HG02870 (cell line): ENCODE measurements around the gene MPPED1.

ENCODE experiments used
- ATAC-seq: cut with Tn5 transposase; IDR thresholded peaks from one replicate; pipeline ENCODE4 v1.9.1; 2021; ENCODE audit warnings: mild to moderate bottlenecking, moderate library complexity; ENCODE audit not compliant: unreplicated experiment

The MPPED1 gene

DNA sequence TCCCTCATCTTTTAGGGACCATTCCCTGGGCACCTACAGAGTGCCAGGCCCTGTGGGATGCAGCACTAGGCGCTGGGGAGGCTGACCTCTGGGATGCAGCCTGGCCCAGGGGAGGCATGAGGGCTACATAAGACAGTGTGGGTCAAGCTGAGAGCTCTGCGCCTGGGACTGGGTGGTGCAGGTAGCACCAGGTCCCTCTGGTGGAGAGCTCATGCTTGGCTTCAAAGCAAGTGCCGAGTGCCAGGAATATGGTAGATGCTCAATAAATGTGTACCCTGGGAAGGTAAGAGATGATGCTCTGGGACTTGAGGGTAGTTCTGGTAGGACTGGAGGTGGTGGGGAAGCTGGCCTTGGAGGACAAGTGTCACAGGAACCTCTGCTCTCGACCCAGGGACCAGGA, 2.0 kb upstream of the MPPED1 start:
- ATAC-seq = no peak

DNA sequence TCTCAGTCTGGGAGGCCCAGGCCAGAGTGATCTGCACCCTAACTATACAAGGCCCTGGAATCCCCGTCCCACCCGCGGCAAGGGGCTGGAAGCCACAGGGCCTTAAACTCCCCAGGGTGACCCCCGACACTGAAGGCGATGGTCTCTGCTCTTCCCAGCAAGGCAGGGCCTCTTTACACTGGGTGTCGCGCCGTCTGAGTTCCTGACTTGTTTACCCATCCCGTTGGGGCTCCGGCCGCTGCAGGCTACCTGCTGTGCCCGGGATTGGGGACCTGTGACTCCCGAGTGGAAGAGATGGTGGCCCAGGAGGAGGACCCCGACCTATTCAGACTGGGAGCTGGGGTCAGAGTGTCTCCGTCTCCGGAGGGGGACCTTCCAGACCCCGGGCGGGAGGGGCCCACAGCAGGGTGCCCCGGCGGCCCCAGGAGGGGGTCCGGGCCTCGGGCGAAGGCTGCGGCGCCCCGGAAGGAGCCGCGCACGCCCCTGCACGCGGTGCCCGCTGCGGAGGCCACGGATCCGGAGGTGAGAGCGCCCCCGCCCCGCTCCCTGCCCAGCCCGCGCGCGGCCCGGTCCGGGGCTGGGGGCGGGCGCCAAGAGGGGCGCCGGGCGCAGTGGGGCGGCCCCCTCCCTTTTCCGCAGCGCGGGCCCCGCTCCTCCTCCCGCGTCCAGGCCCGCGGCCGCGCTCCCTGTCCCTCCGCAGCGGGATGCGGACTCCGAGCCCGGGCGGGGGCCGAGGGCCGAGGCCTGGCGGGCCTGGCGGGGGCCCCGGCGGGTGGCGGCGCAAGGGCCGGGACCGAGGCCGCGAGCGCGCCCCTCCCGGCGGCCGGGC, 560 bp upstream of the MPPED1 start:
- no peak for ATAC-seq

DNA sequence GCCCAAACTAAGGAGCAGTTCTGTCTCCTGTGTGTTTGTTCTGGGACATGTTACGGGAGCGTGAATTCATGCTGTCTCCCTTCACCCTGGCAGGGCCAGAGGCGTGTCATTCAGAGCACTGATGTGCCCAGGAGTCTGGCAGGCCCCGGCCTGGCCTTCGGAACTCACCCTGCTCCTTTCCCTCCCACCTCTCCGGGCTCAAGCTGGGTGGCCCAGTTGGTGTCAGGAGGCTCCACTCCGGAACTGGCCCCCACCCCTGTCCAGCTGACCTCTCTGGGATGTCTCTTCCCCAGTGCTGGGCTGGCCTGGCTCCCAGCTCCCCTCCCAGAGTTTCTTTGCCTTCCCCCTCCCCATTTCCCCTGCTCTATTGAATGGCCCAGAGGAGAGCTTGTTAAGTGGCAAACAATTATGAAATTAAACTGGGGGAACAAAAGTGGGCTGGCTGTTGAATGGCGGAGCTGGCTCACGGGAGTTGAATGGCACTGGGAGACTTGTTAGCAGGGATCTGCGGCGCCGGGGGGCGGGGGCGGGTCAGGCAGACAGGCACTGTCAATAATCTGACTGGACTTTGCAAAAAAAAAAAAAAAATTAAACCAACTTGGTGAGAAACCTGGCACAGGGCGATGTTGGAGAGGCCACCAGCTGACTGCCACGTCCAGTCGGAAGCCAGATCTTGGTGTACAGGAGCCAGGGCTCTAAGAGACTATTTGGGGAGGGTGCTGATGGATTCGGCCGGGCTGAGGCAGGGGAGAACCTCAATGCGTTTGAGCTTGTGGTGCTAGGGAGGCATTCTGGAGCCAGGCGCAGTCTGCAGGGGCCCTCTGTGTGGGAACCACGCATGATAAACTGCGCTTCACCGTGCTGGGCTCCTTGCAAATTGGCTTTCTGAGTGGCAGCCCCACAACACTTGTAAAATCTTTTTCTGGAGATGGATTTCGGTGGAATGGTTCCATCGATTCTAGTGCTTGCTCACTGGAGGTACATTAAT, 1.3 kb downstream of the MPPED1 start:
- ATAC-seq = no peak

DNA sequence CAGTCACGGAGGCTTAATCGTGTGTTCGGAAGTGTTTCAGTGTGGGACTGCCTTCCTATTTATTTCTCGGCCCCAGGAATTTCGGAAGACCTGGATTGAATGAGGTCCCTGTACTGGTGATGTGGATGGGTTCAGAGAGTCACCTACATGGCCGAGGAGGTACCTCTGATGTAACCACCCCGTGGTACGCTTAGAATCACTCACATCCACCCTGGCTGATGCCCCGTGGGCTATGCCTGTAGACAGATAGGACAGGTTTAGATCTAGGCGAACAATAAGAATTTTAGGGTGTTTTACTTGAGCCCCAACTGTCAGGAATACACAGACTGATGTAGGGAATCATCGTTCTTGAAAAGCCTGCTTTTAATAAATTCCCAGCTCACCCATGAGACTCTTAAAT, 2.0 kb downstream of the MPPED1 start:
- ATAC-seq = no peak

DNA sequence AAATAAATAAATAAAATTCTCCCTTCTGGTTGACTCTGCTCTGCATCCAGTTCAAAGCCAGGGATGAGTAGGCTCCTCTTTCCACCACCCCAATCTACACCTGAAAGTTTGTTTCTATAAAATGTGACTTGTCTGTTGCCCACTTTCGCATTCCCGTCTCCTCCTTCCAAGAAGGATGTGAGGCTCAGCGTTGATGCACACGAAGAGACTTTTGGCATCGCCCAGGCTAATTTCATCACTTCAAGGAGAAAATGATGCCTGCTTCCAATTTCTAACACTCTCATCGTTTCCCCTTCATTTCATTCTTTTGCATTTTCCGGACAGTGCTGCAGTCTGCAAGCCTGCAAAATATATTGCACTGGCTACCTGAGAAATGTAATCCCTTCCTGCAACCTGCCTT, 3.9 kb downstream of the MPPED1 start:
- ATAC-seq = no peak

DNA sequence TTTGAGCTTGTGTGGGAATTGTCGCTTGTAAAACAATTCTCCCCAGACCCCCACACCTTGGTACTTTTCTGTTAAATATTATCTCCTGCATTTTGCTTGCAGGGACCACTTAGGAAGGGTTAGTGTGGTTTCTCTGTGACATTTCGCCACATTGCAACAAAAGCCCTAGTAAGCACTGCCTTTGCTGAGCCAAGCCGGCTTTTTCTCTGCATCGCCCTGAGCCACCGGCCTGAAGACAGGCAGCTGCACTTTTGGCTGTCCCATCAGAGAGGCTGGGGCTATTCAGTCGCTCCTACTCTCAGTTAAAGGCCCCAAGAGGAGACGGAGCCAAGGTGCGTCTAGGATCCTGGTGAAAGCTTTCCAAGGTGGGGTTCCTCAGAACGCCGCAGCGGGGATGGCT, 5.7 kb downstream of the MPPED1 start:
- no peak for ATAC-seq

DNA sequence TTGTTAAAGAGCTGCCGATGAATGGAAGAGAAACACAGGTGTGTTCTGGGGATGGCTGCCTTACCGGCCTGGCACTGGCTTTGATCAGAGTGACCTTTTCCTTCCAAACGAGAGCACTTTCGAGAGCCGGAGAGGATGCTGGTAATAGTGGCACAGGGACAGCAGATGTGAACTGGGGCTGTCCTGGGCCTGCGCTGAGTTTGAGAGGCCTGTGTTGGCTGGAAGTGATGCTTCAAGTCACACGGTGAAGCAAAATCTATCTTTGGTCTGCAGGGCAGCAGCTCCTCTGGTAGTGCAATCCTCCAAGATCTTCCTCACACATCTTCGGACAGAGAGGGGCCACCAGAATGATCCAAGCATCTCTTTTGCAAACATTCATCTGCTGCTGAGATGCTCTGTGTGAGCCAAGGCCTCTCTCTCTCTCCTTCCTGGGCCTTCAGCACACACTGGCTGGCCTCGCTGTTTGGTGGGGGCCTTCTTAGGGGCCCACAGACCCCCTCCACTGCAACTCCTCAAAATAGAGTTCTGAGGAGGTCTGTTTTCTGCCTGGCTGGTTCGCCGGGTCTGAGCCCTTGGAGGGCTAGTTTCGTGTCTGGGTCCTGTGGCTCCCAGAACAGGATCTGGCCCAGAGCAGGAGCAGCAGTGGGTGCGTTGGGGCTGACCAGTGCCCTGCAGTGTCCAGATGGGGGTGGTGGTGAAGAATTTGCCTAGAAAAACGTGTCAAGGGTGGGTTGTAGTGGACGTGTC, 6.4 kb downstream of the MPPED1 start:
- no peak for ATAC-seq

DNA sequence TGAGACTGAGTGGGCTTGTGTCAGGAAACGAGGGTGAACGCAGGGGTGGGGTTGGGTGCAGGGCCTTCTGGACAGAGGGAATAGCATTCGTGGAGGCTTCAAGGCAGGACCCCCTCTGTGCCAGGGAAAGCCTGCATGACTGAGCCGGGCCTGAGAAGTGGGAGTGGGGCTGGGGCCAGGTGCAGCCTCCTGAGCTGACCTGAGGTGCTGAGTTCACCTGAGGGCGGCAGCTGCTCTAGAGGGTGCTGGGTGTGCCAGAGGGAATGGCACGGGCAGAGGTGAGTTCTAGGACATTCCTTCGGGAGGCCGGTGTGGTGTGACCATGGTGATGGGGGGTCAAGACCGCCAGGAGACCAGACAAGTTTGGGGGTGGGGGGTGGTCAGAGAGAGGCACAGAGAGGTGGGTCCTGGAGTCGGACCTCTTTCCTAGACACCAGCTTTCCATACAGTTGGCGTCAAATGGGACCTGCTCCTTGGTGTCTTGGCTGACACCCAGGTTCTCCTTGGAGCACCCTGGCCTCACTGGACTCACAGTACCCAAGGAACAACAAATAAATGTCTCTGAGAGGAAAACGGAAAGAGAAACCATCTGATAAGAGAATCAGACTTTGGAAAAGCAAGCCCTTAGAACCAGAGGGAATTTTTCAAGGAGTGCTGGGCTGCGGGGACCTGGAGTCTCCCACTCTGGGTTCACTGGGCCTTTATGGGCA, 7.7 kb downstream of the MPPED1 start:
- no peak for ATAC-seq

DNA sequence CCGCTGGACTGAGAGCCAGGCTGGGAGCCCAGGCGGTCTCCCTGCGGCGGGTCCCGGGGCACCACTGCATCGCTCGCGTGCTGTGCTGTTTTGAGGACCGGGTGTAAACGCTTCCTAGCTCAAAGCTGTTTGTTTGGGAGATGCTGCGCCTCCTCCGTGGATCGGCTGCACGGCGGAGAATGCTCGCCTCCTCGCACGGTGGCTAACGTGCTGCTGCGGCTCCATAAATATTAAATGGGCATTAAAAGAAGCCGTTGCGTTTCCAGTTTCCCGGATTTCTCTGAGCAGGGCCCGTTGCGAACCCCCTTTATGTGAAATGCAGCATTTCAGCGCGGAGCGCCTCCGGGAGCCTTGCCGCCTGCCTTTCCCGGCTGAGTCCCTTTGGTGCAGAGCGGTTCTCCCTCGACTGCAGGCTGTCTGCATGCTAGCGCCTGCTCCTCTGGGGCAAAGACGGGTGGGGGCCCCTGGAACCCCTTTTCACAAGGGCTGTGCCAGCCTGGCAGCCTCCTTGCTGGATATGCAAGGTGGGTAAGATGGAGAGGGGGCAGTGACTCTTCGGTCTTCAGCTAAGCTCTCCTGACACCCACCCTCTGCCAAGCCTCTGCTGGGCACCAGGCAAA, 9.3 kb downstream of the MPPED1 start:
- no peak for ATAC-seq

DNA sequence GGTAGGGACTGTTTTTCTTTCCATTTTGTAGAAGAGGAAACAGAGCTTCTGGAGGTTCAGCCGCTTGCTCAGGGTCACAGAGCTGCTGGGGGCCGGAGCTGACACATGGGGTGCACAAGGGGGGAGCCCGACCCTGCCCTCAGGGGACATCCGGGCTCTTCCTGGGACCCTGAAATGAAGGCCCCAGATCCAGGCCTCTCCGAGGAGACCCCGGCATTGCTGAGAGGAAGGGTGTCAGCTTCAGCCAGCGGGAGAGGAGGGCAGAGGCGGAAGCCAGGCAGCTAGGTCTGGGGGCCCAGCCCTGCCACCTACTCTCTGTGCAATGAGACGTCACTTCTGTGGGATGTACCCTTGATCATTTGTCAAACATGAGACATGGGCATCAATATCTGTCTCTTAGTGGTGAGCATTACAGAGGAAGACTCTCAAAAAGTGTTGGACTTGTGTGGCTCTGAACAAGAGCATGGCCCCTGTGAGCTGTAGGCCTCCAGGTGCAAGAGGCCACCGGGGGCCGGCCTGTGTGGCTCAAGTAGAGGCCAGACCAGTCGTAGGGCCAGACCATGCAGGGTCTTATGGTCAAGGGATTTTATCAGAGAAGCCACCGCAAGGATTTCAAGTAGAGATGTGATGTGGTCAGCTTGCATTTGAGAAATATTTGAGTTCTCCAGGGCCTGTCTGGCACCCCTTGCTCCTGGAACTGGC, 10.3 kb downstream of the MPPED1 start:
- ATAC-seq = no peak

DNA sequence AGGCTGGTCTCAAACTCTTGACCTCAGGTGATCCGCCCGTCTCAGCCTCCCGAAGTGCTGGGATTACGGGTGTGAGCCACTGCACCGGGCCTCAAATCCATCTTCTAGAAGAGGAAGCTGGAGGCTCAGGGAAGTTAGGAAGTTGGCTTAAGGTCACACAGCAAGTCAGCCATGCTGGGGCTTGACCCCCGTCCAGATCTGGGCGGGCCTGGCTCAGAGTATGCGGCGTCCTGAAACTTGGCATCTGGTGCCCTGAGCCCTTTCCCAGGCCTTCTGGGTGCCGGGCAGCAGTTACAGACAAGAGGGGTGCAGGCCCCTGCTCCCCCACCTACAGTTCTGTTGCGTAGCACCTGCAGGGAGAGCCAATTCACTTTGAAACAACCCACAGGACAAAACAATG, 11.2 kb downstream of the MPPED1 start:
- no peak for ATAC-seq

DNA sequence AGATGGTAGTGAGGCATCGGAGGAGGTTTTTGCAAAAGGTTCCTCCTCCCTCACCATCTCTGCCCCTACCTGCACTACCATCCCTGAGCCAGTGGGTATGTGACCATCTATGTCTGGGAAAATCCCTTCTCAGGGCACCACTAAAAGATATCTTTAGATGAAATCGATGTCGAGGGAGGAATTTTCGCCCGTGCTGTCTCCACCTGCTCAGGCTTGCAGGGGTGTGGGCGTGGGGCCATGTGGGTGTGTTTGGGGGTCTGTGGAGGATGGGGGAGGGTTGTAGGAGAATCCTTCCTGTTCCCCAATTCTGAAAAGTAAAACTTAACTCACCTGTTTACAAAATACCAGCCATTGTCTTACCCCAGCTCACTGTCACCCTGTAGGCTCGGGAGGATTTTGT, 12.4 kb downstream of the MPPED1 start:
- no peak for ATAC-seq

DNA sequence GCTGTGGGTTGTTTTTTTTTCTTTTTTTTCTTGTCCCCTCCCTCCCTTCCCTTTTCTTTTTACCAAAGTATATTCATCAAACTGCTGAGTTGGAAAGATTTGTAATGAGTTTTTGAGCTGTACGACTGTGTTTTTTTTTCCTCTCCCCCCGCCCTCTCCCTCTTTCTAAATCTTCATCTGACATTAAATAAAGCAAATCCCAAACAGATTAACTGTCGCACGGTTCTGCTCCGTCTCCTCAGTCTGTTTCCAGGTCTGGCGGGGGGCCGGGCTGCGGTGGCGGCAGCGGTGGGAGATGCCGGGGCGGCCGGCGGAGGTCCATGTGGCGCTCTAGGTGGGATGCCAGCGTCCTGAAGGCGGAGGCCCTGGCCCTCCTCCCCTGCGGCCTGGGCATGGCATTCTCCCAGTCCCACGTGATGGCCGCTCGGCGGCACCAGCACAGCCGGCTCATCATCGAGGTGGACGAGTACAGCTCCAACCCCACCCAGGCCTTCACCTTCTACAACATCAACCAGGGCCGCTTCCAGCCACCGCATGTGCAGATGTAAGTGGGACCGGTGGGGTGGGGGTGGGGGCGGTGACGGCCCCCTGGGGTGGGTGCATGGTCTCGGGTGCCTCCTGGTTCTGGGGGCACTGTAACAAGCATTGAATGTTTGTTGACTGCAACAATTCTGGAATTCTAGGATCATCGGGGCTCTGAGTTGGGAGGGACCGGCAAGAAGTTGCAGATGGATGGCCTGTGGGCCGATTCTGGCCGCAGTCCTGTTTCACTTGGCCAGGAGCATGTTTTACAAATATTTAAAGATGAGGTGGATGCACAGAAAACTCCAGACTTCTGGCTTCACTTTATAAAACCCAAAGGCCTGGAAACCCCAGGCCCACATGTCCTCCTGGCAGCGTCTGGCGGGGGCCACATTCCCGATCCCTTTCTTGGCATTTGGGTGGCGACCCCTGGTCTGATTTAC, 13.1 kb downstream of the MPPED1 start:
- no peak for ATAC-seq

DNA sequence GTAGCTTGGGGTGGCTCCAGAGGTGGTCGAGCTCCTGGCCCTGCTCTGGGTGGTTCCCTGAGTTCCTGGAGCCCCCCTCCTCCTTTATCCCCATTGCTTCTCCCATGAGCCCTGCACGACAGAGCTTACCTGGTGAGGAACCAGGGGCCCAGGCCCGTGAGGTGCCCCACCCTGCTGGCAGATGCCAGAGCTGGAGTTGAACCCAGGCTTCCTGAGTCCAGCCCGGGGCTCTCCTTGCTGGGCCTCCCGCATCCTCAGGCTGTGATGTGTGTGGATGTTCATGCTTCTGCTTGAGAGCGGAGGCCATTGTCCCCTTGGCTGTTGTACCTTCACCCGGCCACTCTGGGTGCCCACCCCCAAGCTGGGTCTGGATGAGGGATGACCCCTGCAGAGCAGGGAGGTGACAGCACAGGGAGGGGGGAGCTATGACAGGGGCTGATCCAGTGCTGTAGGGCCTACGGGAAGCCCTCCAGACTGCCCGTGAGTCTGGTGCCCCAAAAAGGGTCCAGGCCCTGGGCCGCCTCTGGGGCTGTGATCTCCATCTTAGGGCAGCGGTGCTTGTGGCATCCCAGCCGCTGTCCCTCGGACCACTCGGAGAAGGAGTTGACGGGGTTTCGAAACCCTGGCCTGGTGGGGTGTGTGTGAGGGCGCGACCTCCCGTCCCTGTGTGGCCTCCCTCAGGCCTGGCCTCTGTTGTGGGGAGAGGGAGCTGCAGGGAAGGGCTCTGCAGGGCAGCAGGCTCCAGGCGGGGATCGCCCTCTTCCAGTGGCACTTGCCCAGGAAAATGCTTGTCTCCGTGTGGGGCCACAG, 14.4 kb downstream of the MPPED1 start:
- no peak for ATAC-seq

DNA sequence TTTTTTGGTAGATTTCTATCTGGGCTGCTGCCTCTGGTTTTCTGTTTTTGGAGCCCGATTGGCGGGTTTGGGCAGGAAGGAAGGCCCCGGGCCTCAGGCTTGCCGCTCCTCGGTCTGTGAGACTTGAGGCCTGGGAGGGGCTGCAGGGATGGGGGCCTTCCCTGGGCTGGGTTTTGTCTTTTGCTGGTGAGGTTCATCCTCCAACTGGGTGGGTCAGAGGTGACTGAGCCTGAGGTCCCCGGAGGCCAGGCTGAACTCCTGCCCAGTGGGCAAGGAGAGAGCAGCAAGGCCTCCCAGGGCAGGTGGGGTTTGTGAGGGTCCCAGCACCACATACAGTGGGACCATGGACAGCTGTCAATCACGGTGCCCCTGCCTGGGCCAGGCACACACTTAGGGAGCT, 15.0 kb downstream of the MPPED1 start:
- no peak for ATAC-seq

DNA sequence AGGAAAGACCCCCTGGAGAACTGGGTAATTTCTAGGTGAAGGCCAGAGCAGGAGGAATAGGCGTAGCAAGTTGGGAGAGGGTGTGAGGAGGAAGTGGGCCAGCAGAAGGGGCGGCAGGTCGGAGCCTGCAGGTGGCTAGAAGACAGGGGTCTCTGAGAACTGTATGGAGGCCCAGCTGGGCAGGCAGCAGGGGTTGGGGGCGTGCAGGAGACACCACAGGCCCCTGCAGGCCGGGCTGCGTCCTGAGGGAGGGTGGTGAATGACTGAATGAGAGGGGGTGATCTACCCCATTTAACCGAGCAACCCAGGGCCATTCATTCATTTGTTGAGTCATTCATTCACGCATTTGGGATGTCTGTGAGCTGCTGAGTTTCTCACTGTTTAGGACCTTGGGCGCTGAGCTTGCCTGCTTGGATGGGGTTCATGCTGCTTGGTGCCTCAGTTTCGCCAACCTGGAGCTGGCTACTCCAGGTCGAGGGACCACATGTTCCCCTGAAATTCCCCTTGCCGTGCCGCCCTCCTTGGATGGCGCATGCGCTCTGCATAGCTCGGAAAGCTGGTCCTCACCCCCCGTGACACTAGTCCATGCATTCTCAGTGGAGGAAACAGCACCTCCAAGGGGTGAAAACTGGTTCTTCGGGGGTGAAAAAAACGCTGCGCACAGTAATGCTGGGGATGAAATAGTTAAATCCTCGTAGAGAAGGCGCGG, 15.6 kb downstream of the MPPED1 start:
- no peak for ATAC-seq

DNA sequence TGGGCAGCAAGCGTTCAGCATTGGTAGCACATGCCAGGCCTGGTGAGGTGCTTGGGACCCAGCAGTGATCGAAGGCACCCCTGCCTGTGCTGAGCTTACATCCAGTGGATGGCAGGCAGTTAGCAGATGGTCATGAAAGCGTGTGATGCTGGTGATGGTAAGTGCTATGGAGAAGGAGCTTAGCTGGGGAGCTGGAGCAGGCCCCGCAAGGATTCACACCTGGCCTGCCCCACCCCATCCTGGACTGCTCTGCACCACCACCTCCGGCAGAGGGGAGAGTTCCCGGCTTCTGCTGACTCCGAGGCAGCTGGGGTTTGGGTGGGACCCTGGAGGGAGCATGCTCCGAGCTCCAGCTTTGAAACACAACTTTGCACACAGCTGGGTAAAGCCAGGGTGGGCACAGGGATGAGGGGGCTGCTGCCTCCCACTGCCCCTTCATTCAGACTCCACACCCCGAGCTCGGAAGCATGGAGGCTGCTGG, 16.2 kb downstream of the MPPED1 start:
- no peak for ATAC-seq
